Stimulated activated CD4-positive, alpha-beta T cell treated with anti-CD3 and anti-CD28 coated beads, Interleukin-15, amount 100 ng/mL, for 24 hours (primary cell): ENCODE measurements around the gene FAM120A.

Experiments used
- DNase-seq: peaks from one replicate; pipeline ENCODE4 v3.0.0-alpha.2; 2020

Gene FAM120A

DNA sequence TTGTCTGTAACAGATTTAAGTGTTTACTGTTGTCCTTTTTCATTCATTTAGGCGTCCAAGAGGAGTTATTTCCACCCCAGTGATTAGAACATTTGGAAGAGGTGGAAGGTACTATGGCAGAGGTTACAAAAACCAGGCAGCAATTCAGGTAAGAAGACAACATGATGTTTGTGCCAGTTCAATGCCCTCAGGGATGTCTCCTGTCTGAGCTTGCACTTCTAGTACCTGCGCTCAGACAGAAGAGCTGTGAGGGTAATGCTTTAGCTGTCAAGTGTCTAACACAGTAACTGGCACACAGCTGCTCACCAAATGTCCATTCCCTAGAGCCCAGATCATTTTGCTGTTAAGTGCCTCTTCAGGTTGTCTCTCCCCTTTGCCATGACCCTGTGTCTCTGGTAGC is 110.7 kb downstream of the FAM120A start:
- no peak for DNase-seq

GRCh38 chr9:93565089-93565488 is 113.6 kb downstream of the FAM120A start:
- DNase-seq: no peak

DNA sequence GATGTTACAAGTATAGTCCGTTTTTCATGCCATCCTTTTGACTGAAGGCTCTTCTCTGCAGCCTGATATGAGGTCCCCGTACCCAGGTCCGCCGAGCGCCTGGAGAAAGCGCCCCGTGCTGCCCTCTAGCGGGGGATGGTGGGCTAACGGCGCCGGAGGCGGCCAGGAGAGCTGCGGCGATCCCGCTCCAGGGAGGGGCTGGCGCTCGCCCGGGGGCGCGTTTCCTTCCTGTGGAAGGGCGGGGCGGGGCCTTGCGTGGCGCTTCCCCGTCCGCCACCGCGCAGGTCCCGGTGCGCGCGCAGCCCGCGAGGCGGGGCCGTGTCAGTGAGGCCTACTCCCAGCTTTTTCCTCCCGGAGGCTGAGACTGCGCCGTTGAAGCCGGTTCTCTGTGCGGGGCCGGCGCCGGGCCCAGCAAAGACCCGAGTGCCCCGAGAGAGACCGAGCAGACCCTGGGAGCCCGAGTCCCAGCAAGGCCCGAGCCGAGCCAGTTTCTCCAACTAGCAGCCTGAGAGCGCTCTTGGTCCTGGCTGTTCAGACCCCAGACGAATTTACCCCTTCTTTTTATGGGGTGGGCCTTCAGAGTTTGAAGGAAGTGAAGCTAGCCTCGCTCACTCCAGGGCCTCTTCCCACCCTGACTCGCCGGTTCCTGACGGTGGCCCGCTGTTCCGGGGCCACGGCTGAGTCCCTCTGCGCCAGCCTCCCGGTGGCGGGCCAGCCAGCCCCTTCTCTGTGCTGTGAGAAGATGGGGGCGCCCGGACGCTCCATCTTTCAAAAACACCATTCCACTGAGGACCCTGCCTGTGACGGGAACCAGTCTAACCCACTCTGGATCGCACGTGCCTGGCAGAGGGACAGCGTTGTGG is 115.2 kb downstream of the FAM120A start:
- DNase-seq: peak; percentile 99

DNA sequence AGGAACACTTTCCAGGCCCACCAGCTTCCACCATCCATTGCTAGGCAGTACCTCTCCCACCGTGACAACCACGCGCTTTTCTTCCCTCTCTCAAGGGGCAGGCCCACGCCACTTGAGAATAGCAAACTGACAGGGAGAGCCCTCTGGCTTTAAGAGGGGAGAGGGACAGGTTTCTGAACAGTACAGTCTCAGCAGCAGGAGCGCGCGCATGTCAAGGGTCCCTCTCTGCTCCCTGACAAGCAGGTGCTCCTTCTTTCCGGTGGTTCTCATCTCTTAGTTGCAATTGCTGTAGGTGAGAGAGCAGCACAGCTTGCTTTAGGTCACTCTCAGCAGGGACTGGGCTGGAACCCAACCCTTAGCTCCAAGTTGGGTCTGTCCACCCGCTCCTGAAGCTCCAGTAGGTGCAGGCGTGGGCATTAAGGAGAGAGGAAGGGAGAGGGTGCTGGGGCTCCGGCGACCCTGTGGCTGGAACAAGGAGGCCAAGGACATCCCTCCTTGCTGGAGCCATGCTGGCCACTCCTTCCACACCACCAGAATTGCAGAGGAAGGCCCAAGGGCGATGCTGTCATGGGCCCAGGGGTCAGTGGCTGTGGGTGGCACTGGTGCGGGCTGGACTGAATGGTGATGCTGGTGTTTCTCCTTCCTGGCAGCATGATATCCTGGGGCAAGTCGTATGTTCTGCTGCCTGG is 115.9 kb downstream of the FAM120A start:
- peak; percentile 22 for DNase-seq

DNA sequence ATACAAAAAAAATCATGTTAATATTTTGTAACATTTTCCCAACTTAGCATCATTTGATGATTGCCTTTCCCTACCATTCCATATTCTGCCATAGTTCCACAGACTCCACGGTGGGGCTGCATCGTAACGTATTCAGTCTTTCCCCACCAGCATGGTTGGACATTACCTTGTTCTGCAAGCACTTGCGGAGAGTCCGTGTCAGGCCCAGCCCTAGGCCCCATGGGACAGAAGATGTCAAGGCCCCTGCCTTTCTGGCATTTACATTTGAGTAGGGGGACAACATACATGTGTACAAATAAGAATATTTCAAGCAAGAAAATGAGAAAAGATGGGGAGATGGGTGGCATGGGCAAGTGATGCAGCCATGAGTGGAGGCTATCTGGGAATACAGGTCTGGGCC is 116.7 kb downstream of the FAM120A start:
- DNase-seq: no peak

DNA sequence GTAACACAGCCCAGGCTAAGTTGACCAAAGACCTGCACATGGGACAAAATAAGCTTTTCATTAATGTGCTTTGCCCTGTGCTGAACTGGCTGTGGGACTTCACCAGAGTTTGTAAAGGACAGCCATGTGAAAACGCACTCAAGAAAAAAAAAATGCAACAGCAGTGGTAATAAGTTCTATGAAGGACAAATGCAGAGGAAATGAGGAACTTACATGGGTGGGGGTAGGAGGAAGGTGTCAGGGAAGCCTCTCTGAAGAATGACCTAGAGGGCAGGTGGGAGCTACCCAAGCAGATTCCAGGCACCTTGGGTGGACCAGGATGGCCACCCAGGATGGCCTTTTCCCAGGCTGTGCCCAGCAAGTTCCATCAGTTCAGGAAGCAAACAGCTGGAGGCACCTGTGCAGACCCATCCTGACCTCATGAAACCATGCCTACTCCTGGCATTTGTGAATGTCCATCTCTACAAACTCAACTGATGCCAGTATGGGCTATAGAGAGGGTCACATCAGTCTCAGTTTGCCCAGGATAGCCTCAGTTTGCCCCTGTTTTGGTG is 118.2 kb downstream of the FAM120A start:
- DNase-seq: no peak

GRCh38 chr9:93572221-93572620 is 120.7 kb downstream of the FAM120A start:
- no peak for DNase-seq

- DNase-seq: no peak
Observed at GRCh38 chr9:93572636-93573515, 121.4 kb downstream of the FAM120A start.

- no peak for DNase-seq
Observed at GRCh38 chr9:93573516-93573828, 122.0 kb downstream of the FAM120A start.

DNA sequence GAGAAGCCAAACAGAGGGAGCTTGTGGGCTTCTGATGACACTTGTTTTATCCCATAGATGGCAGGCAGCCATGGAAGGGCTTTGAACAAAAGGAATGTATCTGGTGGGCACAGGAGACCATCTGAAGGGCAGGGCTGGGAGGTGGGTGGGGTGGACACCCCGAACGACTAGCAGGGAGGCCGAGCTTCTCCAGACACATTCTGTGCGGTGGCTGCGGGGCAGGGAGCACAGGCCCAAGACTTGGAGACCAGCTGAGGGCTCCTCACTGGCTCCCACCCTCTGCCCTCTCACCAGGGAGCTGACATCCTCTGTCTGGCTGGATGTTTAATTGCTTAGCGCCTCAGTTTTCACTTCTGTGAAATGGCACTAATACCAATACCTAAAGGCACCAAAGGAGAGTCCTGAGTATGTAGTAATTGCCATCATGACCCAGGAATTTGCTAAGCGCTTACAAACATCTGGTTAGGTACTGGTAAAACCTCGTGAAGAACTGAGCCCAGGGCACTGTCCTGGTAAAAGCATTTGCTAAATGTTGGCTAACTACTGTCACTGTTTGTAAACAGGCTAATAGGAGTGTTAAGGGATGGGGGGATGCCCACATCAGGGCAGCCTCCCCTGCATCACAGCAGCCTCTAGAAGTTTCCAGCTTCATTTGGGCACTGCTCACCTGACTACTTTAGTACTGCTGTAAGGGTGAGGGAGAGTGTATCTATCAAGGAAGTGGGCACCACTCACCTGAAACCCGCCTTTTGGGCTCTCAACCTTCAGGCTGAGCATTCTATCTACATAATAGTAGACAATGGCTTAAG is 122.8 kb downstream of the FAM120A start:
- DNase-seq: no peak

- DNase-seq: no peak
Observed at GRCh38 chr9:93574900-93575795, 123.7 kb downstream of the FAM120A start.

DNA sequence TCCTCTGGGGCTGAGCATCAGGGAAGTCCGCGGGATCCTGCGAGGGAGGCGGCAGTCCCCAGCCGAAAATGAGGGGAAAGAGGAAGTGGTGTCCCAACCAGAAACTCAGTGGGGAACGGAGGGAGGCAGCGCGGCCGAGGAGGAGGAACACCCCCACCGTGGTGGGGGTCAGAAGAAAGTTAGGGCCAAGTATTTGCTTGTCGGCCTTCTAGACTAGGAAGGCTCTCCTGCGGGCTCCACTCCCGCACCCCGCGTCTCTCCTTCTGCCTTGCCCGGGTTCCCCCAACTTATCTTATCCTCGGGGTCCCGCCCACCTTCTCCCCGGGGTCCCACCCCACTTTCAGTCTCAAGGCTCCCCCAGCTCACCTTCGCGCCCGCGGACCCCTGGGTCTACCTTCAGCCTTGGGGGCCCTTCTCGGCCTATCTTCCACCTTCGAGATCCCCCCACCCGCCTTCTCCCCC is 124.3 kb downstream of the FAM120A start:
- DNase-seq: peak; percentile 77

GRCh38 chr9:93576258-93577077 is 125.0 kb downstream of the FAM120A start, which contains the start of gene PHF2:
PHF2 (plus strand) TSS chr9:93576584; CDS start chr9:93576774, 190 bp downstream.
- peak; percentile 50 for DNase-seq

GRCh38 chr9:93577078-93577974 is 125.8 kb downstream of the FAM120A start:
- peak; percentile 43 for DNase-seq

- no peak for DNase-seq
Observed at GRCh38 chr9:93577975-93578682, 126.6 kb downstream of the FAM120A start.

- no peak for DNase-seq
Observed at GRCh38 chr9:93578844-93579243, 127.4 kb downstream of the FAM120A start.

DNA sequence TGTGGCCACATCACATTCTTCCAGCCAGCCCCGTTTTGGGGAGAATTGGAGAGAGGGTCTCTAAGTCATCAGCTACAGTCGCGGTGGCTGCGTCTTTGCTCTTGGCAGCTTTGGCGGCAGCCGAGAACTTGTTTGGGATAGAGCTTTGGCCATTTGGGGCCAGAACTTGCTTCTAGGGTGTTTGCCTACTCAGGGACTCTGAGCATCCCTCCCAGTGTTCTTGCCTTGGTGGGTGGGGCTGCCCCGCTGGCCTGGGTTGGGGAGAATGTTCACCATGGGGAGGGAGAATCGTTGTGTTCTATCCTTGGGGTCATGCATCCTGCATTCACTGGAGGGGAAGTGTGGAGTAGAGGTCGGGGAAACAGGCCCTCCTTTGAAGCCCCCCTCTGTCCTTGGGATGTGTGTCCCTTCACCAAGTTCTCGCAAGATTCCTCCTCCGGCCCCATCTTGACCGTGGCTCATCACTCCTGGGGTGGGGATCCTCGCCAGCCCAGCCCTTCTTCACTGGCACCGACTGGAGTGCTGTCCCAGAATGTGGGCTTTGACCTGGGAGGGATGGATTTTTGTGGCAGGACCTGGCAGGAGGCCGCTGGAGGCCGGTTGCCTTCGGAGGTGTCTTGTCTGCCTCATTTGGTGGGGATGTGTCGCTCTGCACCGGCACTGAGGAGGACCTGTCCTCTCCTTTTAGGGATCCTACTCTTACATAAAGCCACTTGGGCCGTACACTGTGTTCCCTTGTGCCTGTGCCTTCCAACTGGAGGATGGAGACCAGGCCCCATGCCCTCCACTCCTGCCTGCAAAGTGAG is 128.4 kb downstream of the FAM120A start:
- no peak for DNase-seq
